NT2/D1 (cell line): ENCODE measurements around the gene SDR39U1.

Source experiments
- YY1 ChIP-seq: IDR thresholded peaks from 2 replicates; pipeline ENCODE4 v1.6.1; 2011; ENCODE audit not compliant: insufficient read length, insufficient read depth
- ZNF274 ChIP-seq: IDR thresholded peaks from 2 replicates; pipeline ENCODE4 v1.6.1; 2011; ENCODE audit warnings: mild to moderate bottlenecking, low read depth, low read length

DNA sequence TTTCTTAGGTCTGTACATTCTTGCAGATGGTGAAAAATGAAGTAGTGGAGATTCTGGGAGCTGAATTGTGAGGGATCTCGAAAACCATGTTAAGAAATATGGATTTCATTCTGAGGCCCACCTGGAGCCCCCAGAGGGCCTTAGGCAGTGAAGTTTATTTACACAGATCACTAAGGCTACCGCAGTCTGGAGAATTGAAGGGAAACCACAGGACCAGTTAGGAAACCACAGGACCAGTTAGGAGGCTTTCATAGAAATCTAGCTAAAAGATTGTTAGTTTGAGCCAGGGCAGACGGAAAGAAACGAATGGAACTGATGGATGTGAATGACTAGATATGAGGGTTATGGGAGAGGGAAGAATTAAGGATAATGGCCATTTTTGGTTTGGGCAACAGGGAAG lies 20.3 kb downstream of the SDR39U1 start:
- TF ChIP-seq YY1 (no peak), ZNF274 (no peak)
